ENCODE results near the gene KCNH1. TPM values are rescaled to one million over a fixed set of nuclear protein-coding genes. Genes with fewer than 3 reads are reported as not detected.

KCNH1 gene
- total RNA-seq, 1 experiment from 2014 or later = not detected

- no peaks in the 10 kb centered on the region for H3K4me1 ChIP-seq (ENCODE audit: insufficient read depth, low read length, poor library complexity, severe bottlenecking)
- ChIA-PET CTCF (no interaction called here), POLR2A (ENCODE audit: low non-redundant PET) (no interaction called here)
- H3K4me3 ChIP-seq (ENCODE audit: low read depth, low read length, poor library complexity, severe bottlenecking) = no peak overlapping the region
- no peak for DNase-seq (ENCODE audit: low spot score)
- H3K9me3 ChIP-seq (ENCODE audit: low read depth, low read length, poor library complexity, severe bottlenecking) = no peaks in the 10 kb centered on the region
- intact Hi-C loops (cut with micrococcal nuclease; ENCODE audit: unreplicated experiment) = no loop called here
- no peaks in the 10 kb centered on the region for H3K36me3 ChIP-seq (ENCODE audit: insufficient read depth, low read length, poor library complexity, severe bottlenecking)
- TF ChIP-seq CTCF (conservative IDR thresholded peaks at IDR 0.05; ENCODE audit: low read depth, low read length) (no peak), EZH2 (IDR thresholded peaks at IDR 0.05; ENCODE audit: borderline replicate concordance, low read depth, low read length, poor library complexity, severe bottlenecking) (no peak)
- no TSS peak for BruUV-seq (replicated peaks)
- H3K27me3 ChIP-seq (replicated peaks; ENCODE audit: insufficient read depth, low read depth, low read length, poor library complexity) = no peaks in the 10 kb centered on the region
- H3K27ac ChIP-seq (ENCODE audit: low read depth, low read length, poor library complexity, severe bottlenecking) = no peak overlapping the region
Measured at GRCh38 chr1:210678306-210678705, 455.6 kb downstream of the KCNH1 start.

- POLR2A ChIA-PET (ENCODE audit: low non-redundant PET) = no interaction called here
- DNase-seq (ENCODE audit: low spot score) = no peak
- CTCF ChIA-PET = no interaction called here
Measured at GRCh38 chr1:210677533-210677932, 456.4 kb downstream of the KCNH1 start.

GRCh38 chr1:210676539-210676938 is 457.4 kb downstream of the KCNH1 start:
- Histone ChIP-seq H3K36me3 (ENCODE audit: insufficient read depth, low read length, poor library complexity, severe bottlenecking) (no peaks in the 10 kb centered on the region), H3K4me1 (ENCODE audit: insufficient read depth, low read length, poor library complexity, severe bottlenecking) (no peaks in the 10 kb centered on the region), H3K27ac (ENCODE audit: low read depth, low read length, poor library complexity, severe bottlenecking) (no peak overlapping the region), H3K4me3 (ENCODE audit: low read depth, low read length, poor library complexity, severe bottlenecking) (no peak overlapping the region), H3K9me3 (ENCODE audit: low read depth, low read length, poor library complexity, severe bottlenecking) (no peaks in the 10 kb centered on the region), H3K27me3 (replicated peaks; ENCODE audit: insufficient read depth, low read depth, low read length, poor library complexity) (no peaks in the 10 kb centered on the region)
- no peak for DNase-seq (ENCODE audit: low spot score)
- intact Hi-C loops (cut with micrococcal nuclease; ENCODE audit: unreplicated experiment) = no loop called here
- no TSS peak for BruUV-seq (replicated peaks)
- CTCF ChIA-PET = no interaction called here
- POLR2A ChIA-PET (ENCODE audit: low non-redundant PET) = no interaction called here
- TF ChIP-seq CTCF (conservative IDR thresholded peaks at IDR 0.05; ENCODE audit: low read depth, low read length) (no peak), EZH2 (IDR thresholded peaks at IDR 0.05; ENCODE audit: borderline replicate concordance, low read depth, low read length, poor library complexity, severe bottlenecking) (no peak)

More at GRCh38 chr1:210677533-210677932, 456.4 kb downstream of the KCNH1 start:
- no peak for TF ChIP-seq EZH2 (IDR thresholded peaks at IDR 0.05; ENCODE audit: borderline replicate concordance, low read depth, low read length, poor library complexity, severe bottlenecking)
- no peak for TF ChIP-seq CTCF (conservative IDR thresholded peaks at IDR 0.05; ENCODE audit: low read depth, low read length)
- Histone ChIP-seq H3K36me3 (ENCODE audit: insufficient read depth, low read length, poor library complexity, severe bottlenecking) (no peaks in the 10 kb centered on the region), H3K9me3 (ENCODE audit: low read depth, low read length, poor library complexity, severe bottlenecking) (no peaks in the 10 kb centered on the region), H3K27me3 (replicated peaks; ENCODE audit: insufficient read depth, low read depth, low read length, poor library complexity) (no peaks in the 10 kb centered on the region), H3K4me3 (ENCODE audit: low read depth, low read length, poor library complexity, severe bottlenecking) (no peak overlapping the region), H3K4me1 (ENCODE audit: insufficient read depth, low read length, poor library complexity, severe bottlenecking) (no peaks in the 10 kb centered on the region), H3K27ac (ENCODE audit: low read depth, low read length, poor library complexity, severe bottlenecking) (no peak overlapping the region)
- intact Hi-C loops (cut with micrococcal nuclease; ENCODE audit: unreplicated experiment) = no loop called here
- no TSS peak for BruUV-seq (replicated peaks)

Data from A673 (cell line).